GM10266 (cell line): Measurements from ENCODE around the gene RAB11FIP5.

Source experiments
- DNase-seq: peaks from one replicate; pipeline ENCODE4 v3.0.0; 2012; ENCODE audit errors: extremely low spot score
- TF ChIP-seq, protein P1 (sequence below): IDR thresholded peaks from 2 replicates; pipeline ENCODE4 v1.5.1; 2012; ENCODE audit warnings: mild to moderate bottlenecking, low read depth; ENCODE audit not compliant: control insufficient read depth, insufficient read depth; ENCODE audit errors: missing control alignments

RAB11FIP5 gene

DNA sequence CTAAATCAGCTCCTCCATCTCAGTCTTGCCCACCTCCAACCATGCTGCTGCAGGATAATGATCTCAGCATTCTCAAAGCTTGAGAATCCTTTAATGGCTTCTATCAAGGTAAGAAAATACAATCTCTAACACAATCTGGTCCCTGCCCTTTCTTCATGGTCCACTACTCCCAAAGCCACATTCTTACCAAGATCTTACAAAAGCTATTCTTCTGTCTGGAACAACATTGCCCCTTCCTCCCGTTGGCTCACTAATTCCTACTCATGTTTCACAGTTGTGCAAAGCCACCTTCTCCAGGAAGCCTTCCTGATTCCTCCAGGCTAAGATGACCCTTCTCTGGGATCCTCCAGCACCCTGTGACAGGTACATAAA lies 35.3 kb downstream of the RAB11FIP5 start:
- DNase-seq: no peak
- TF ChIP-seq, protein P1, sequence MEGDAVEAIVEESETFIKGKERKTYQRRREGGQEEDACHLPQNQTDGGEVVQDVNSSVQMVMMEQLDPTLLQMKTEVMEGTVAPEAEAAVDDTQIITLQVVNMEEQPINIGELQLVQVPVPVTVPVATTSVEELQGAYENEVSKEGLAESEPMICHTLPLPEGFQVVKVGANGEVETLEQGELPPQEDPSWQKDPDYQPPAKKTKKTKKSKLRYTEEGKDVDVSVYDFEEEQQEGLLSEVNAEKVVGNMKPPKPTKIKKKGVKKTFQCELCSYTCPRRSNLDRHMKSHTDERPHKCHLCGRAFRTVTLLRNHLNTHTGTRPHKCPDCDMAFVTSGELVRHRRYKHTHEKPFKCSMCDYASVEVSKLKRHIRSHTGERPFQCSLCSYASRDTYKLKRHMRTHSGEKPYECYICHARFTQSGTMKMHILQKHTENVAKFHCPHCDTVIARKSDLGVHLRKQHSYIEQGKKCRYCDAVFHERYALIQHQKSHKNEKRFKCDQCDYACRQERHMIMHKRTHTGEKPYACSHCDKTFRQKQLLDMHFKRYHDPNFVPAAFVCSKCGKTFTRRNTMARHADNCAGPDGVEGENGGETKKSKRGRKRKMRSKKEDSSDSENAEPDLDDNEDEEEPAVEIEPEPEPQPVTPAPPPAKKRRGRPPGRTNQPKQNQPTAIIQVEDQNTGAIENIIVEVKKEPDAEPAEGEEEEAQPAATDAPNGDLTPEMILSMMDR: no peak

DNA sequence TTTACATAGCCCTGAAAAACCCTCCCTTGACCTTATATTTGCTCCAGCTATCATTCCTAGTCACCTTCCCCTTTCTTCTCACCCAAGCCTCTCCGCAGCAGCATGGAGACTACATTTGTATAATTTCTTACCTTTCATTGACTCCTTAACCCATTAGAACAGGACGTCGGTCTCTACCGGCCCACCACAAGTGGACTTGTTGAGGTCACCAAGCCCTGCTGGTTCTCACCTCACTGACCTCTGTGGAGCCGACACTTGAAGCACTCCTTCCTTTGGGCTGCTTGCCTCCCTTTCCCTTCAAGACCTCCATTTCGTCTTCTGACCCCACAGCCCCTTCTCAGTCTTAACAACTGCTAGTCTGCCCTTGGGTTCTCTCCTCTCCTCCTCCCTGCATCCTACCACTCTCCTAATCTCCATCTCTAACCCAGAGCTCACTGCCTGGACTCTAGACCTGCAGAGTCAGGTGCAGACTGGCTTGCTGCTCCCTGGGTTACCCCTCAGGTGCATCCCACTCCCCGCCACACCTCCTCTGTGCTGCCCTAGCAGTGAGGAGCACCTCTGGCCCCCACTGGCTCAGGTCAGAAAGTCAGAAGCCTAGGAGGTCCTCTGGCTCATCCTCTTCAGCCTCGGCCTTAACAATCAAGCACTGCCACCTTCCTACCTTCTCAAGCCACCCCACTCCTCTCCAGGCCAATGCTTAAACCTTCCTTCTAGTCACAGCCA lies 35.9 kb downstream of the RAB11FIP5 start:
- no peak for DNase-seq
- TF ChIP-seq, protein P1: no peak

DNA sequence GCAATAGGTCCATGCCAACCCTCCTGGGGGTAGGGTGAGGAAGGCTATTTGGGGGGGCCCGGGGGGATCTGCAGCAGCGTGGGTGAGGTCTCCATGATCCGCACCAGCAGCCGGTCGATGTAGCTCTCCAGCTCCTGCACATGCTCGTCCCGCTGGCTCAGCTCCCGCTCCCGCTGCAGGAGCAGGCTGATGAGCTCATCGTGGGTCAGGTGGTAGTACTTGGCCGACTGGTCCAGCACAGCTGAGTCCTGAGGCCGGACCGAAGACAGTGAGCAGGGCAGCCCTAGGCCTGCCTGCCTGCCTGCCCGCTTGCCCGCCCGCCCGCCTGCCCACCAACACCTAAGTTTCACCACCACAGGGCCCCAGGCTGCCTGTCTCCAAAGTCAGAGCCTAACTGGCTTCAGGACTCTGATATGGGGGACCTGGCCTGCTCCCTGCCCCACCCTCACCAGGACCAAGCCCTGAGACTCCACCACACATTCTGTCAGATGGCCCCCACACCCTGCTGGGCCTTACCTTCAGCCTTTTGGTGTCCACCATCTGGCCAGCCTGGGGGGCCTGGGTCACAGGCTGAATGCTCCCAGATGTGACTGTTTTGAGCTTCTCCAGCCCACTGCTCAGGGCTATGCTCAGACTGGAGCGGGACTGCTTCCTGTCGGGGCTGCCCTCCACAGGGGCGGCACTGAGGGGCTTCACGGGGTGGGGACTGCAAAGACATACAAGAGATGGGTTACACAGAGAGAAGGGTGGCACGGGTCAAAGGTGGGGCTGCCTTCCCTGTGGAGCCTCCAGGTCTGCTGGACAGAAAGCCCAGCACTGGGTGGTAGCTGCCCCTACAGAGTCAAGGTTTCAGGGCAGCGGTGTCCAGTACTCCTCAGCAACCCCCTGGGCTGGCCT lies 37.0 kb downstream of the RAB11FIP5 start:
- DNase-seq: no peak
- TF ChIP-seq, protein P1: no peak

DNA sequence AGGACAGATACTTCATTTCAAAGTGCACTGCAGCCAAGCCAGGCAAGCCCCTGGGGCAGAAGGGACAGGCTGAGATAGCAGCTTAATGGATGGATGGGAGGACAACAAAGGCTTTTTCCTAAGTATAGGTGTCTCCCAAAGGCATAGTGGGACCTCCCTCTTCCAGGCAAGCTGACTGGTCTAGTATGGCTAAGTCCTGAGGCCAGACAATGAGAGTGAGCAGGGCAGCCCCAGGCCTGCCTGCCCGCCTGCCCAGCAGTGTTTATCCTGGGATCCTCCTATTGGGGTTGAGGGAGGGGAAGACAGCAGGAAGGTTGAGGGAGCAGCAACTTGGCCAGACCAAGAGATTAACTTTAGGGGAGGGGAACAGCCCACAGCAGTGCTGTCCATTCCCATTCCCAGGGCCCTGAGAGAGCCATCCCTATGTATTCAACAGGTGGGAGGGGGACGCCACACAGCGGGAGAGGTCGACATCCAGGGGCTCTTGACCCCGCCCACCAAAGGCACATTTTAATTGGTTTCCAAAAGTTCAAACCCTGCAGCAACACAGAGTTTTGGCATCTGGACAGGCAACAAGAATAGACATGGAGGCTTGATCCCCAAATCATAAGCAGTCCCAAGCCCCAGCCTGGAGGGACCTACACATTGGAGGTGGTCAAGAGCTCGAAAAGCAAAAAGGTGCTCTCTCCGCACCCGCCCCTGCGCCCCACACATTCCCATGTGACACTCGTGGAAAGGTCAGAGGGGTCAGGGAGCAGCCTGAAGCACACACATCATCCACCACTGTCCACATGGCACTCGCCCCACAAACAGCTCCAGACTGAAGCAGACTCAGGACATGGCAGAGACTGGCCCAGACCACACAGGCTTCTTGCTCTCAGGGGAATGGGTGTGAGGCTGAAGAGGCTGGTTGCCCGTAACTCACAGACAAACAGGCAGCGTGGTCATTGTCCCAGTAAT lies 38.4 kb downstream of the RAB11FIP5 start:
- TF ChIP-seq, protein P1: no peak
- no peak for DNase-seq

DNA sequence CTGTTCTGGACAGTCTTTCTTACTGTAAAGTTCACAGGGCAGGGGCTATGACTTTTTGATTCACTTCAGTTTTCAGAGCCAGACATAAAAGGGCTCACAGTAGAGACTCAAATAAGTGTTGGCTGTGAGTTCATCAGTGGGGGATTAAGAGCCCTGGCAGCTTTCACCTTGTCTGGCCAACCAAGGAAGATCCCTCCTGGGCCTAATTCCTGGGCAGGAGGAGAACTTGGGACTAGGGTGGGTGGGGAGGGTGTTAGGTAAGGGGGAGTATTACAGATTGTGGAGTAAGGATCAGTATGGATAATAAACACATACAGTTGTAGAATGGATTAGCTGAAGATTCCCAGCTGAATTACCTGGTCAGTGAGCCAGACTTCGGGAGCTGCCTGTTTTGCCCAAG lies 40.3 kb downstream of the RAB11FIP5 start:
- TF ChIP-seq, protein P1: no peak
- DNase-seq: peak; percentile 10

DNA sequence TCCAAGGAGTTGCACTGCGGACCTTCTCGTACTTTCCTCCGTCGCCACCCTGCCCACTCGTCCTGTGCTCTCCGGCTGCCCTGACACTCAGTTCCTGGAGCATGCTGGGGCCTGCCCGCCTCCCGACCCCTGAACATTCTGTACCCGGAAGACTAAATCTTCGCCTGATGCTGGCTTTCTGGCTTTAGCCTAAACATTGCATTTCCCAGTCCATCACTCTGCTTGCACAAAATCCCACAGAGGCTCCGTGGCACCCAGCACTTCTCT lies 40.7 kb downstream of the RAB11FIP5 start:
- TF ChIP-seq, protein P1: no peak
- peak; percentile 64 for DNase-seq
